Mesothelial cell of epicardium (in vitro differentiated cells): ENCODE results near the gene KIAA1671. TPM values are rescaled to one million over a fixed set of nuclear protein-coding genes. Genes with fewer than 3 reads are reported as not detected.

Experiments used
- DNase-seq, 2 experiments: peaks; one replicate each; pipeline ENCODE4 v3.0.0; 2021; ENCODE audit warnings: low spot score in 2 of 2; ENCODE audit not compliant: unreplicated experiment in 2 of 2
- H3K27ac Mint-ChIP-seq: 2 replicates; pipeline ENCODE4 v1.8.0; 2021; ENCODE audit warnings: mixed read lengths
- H3K27me3 Mint-ChIP-seq: 2 replicates; pipeline ENCODE4 v1.8.0; 2021; ENCODE audit warnings: low read depth, mixed read lengths
- H3K36me3 Mint-ChIP-seq: 2 replicates; pipeline ENCODE4 v1.8.0; 2021; ENCODE audit warnings: mixed read lengths
- H3K4me1 Mint-ChIP-seq: 2 replicates; pipeline ENCODE4 v1.8.0; 2021; ENCODE audit warnings: mixed read lengths
- H3K4me3 Mint-ChIP-seq: 2 replicates; pipeline ENCODE4 v1.8.0; 2021; ENCODE audit warnings: mild to moderate bottlenecking, moderate library complexity, mixed read lengths
- H3K9me3 Mint-ChIP-seq: 2 replicates; pipeline ENCODE4 v1.8.0; 2021; ENCODE audit warnings: mixed read lengths
- total RNA-seq: library from RNA; stranded (reverse); gene quantifications from 3 replicates; pipeline ENCODE4 v1.2.1, GENCODE V29; 2021
- TF ChIP-seq, protein P1 (sequence below): fragments of 200-600 bp; sonication (generic); IDR thresholded peaks from one replicate; pipeline ENCODE4 v1.5.0; 2021; ENCODE audit warnings: antibody characterized with exemption; ENCODE audit not compliant: unreplicated experiment

The KIAA1671 gene
- total RNA-seq, 1 donor from 2014 or later, result 21.8 TPM

DNA sequence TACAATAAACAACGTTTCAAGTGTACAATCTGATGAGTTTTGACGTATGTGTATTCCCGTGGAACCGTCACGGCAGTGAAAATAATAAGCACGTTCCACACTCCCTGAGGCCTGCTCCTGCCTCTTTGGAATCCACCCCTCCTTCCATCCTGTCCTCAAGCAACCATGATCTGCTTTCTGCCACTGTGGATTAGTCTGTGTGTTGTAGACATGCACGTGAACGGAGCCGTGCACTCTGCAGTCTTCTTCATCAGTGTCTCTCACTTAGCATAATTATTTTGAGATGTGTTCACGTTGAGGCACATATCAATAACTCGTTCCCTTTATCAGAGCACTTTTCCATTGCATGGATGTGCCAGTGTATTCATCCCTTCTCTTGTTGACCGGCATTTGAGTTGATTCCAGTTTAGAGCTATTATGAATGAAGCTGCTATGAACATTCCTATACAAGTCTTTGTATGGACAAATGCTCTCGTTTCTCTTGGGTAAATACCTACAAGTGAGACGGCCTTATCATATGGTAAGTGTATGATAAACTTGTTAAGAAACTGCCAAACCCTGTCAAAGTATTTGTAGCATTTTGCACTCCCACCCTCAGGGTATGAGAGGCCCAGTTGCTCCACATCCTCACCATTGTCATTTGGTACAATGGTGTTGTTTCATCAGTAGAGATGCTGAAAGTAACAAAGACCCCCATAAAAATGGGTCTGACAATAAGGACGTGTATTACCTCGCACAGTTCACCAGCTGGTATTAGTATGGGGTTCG lies 144.3 kb downstream of the KIAA1671 start:
- H3K4me3 Mint-ChIP-seq, result no peak overlapping the region
- no peaks in the 10 kb centered on the region for H3K9me3 Mint-ChIP-seq
- DNase-seq, result no peak

DNA sequence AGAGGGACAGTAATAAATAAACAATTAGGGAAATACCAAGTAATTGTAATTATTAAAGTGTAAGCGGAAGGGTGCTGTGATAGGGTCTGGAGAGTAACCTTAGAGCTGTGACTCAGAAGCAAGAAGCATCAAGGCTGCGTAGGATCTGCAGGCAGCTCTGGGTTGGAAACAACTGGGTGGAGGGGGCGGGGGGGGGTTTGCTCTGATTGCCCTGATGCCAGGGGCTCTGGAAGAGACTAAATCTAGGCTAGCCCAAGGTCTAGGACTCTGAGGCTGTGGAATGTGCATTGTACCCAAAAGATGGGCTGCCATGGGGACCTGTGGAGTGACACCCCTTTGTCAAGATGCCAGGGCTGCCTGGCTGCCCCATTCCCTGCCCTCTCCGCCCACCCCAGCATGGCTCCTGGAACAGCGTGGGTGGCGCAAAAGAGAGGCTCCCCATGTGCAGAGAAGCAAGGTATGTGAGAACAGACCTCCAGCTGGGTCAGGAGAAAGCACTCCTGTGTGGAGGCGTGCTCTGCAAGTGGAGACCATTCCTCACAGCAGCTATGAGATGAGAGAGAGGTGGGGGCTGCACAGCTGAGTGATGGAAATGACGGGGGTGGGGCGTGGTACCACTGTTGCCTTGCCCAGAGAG lies 146.0 kb downstream of the KIAA1671 start:
- Mint-ChIP-seq H3K27ac (no peak overlapping the region), H3K27me3 (no peaks in the 10 kb centered on the region), H3K4me1 (no peaks in the 10 kb centered on the region), H3K9me3 (no peaks in the 10 kb centered on the region), H3K36me3 (no peaks in the 10 kb centered on the region), H3K4me3 (no peak overlapping the region)
- TF ChIP-seq, protein P1, sequence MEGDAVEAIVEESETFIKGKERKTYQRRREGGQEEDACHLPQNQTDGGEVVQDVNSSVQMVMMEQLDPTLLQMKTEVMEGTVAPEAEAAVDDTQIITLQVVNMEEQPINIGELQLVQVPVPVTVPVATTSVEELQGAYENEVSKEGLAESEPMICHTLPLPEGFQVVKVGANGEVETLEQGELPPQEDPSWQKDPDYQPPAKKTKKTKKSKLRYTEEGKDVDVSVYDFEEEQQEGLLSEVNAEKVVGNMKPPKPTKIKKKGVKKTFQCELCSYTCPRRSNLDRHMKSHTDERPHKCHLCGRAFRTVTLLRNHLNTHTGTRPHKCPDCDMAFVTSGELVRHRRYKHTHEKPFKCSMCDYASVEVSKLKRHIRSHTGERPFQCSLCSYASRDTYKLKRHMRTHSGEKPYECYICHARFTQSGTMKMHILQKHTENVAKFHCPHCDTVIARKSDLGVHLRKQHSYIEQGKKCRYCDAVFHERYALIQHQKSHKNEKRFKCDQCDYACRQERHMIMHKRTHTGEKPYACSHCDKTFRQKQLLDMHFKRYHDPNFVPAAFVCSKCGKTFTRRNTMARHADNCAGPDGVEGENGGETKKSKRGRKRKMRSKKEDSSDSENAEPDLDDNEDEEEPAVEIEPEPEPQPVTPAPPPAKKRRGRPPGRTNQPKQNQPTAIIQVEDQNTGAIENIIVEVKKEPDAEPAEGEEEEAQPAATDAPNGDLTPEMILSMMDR, result no peak
- DNase-seq, result no peak

More for the DNA sequence above, 144.3 kb downstream of the KIAA1671 start:
- H3K27ac Mint-ChIP-seq, result no peak overlapping the region
- TF ChIP-seq, protein P1, result no peak
- H3K36me3 Mint-ChIP-seq, result no peaks in the 10 kb centered on the region
- no peaks in the 10 kb centered on the region for H3K4me1 Mint-ChIP-seq
- no peaks in the 10 kb centered on the region for H3K27me3 Mint-ChIP-seq

DNA sequence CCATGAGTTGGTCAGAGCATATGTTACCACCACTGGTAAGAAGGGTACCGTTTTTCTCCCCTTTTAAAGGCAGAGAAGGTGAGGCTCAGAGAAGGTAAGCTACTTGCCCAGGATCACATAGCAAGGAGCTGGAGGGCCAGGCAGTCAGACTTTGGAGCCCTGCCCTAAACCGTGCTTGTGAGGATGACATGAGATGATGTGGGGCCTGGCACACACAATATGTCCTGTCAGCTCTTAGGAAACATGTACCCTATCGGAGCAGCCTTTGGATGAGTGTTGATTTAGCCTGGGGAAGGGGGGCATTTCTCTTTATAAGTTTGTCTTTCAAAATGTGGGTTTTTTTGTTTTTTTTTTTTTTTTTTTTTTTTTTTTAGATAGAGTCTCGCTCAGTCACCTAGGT lies 146.7 kb downstream of the KIAA1671 start:
- no peak overlapping the region for H3K27ac Mint-ChIP-seq
- no peak for DNase-seq
- H3K4me3 Mint-ChIP-seq, result no peak overlapping the region
- no peaks in the 10 kb centered on the region for H3K9me3 Mint-ChIP-seq
- H3K27me3 Mint-ChIP-seq, result no peaks in the 10 kb centered on the region
- TF ChIP-seq, protein P1, result no peak
- no peaks in the 10 kb centered on the region for H3K4me1 Mint-ChIP-seq
- no peaks in the 10 kb centered on the region for H3K36me3 Mint-ChIP-seq

DNA sequence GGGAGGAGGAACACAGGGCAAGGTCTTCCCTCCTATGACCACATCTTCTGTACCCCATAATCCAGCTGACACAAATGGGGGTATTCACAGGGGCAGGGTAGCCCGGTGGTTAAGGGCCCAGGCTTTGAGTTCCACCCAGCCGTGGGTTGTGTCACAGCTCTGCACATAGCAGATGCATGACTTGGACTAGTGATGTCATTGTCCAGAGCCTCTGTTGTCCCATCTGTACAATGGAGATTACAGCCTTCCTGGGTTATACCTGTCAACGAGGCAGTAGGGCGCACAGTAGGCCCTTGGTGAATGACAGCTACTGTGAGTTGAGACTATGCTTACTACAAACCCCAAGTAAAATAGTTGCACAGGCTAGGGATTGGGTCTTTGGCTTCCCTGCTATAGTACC lies 147.9 kb downstream of the KIAA1671 start:
- no peaks in the 10 kb centered on the region for H3K27me3 Mint-ChIP-seq
- H3K27ac Mint-ChIP-seq, result no peak overlapping the region
- no peak overlapping the region for H3K4me3 Mint-ChIP-seq
- DNase-seq, result no peak
- no peaks in the 10 kb centered on the region for H3K36me3 Mint-ChIP-seq
- H3K9me3 Mint-ChIP-seq, result no peaks in the 10 kb centered on the region
- TF ChIP-seq, protein P1, result no peak
- H3K4me1 Mint-ChIP-seq, result no peaks in the 10 kb centered on the region

DNA sequence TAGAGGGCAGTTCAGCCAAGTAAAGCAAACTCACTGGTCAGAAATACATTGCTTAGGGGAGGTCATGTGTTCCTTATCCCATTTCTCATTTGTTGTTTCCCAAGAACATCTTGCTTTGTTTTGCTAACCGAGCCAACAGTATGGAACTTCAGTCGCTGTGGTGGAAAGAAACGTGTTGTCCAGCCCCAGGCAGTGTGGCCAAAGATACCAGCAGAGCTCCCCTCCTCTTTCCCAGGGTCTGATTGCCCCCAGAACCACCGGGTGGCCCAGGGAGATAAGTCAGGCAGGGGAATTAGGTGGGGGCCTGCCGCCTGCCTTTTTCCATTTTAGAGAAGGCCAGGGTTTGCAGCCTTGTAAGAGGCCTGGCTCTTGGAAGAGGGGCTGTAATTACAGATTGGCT lies 148.4 kb downstream of the KIAA1671 start:
- no peaks in the 10 kb centered on the region for H3K36me3 Mint-ChIP-seq
- H3K27ac Mint-ChIP-seq, result no peak overlapping the region
- no peak overlapping the region for H3K4me3 Mint-ChIP-seq
- no peaks in the 10 kb centered on the region for H3K4me1 Mint-ChIP-seq
- no peaks in the 10 kb centered on the region for H3K9me3 Mint-ChIP-seq
- no peaks in the 10 kb centered on the region for H3K27me3 Mint-ChIP-seq
- TF ChIP-seq, protein P1, result no peak
- no peak for DNase-seq
